Measurements from ENCODE around the gene HJV.

The HJV gene

GRCh38 chr1:145977016-145977415 lies 44.5 kb downstream of the HJV start:
- no peak for DNase-seq (ENCODE audit: low read depth in 2 of 2)

GRCh38 chr1:145975216-145975615 lies 46.3 kb downstream of the HJV start:
- no peak for DNase-seq (ENCODE audit: low read depth in 2 of 2)

GRCh38 chr1:145974721-145975120 lies 46.8 kb downstream of the HJV start:
- DNase-seq (ENCODE audit: low read depth in 2 of 2): no peak

GRCh38 chr1:145972580-145972979 lies 49.0 kb downstream of the HJV start:
- no peak for DNase-seq (ENCODE audit: low read depth in 2 of 2)

All from activated CD4-positive, alpha-beta T cell treated with anti-CD3 and anti-CD28 coated beads for 24 hours (primary cell).